Astrocyte (in vitro differentiated cells and primary cell): ENCODE data around the gene RAB3D. TPM values are rescaled to one million over a fixed set of nuclear protein-coding genes. Genes with fewer than 3 reads are reported as not detected.
"Not testable (repeated sequence)": the region's sequence is repeated elsewhere in the genome, so short reads cannot be mapped to it uniquely, and the experiment has no call there.

Experiments used
- DNase-seq: peaks from one replicate; pipeline ENCODE4 v3.0.0-alpha.2; 2010; ENCODE audit warnings: low read depth
- FAIRE-seq: peaks from 2 replicates; lab custom pipeline; 2011; peaks lifted over from hg19 to GRCh38; lab: Jason Lieb, UNC
- H2AFZ ChIP-seq: 2 replicates; pipeline ENCODE4 v1.6.0; 2012; ENCODE audit warnings: low read depth, low read length, inconsistent platforms
- H3K27ac ChIP-seq: 2 replicates; pipeline ENCODE4 v1.5.1; 2011; ENCODE audit warnings: low read depth, low read length, inconsistent platforms
- H3K27me3 ChIP-seq: 2 replicates; pipeline ENCODE4 v1.6.0; 2011; ENCODE audit warnings: low read length, inconsistent platforms; ENCODE audit not compliant: insufficient read depth
- H3K36me3 ChIP-seq: 2 replicates; pipeline ENCODE4 v1.5.1; 2011; ENCODE audit warnings: low read length, inconsistent platforms; ENCODE audit not compliant: insufficient read depth
- H3K4me1 ChIP-seq: 2 replicates; pipeline ENCODE4 v1.5.1; 2011; ENCODE audit warnings: low read length, inconsistent platforms; ENCODE audit not compliant: insufficient read depth
- H3K4me2 ChIP-seq: 2 replicates; pipeline ENCODE4 v1.6.0; 2012; ENCODE audit warnings: low read length, inconsistent platforms
- H3K4me3 ChIP-seq: 2 replicates; pipeline ENCODE4 v1.5.1; 2011; ENCODE audit warnings: low read depth, mild to moderate bottlenecking, low read length, inconsistent platforms; ENCODE audit not compliant: insufficient read depth
- H3K79me2 ChIP-seq: 2 replicates; pipeline ENCODE4 v1.6.0; 2012; ENCODE audit warnings: mild to moderate bottlenecking, low read length, inconsistent platforms; ENCODE audit not compliant: insufficient read depth
- H3K9ac ChIP-seq: 2 replicates; pipeline ENCODE4 v1.6.0; 2012; ENCODE audit warnings: mild to moderate bottlenecking, low read length, inconsistent platforms
- H3K9me3 ChIP-seq: 2 replicates; pipeline ENCODE4 v1.5.1; 2012; ENCODE audit warnings: low read depth, mild to moderate bottlenecking, low read length, inconsistent platforms; ENCODE audit not compliant: insufficient read depth
- H4K20me1 ChIP-seq: 2 replicates; pipeline ENCODE4 v1.6.0; 2012; ENCODE audit warnings: low read length, inconsistent platforms; ENCODE audit not compliant: insufficient read depth
- H3K27ac Mint-ChIP-seq: one replicate; pipeline ENCODE4 v1.8.0; 2021; ENCODE audit warnings: mild to moderate bottlenecking, mixed read lengths; ENCODE audit not compliant: unreplicated experiment
- H3K27me3 Mint-ChIP-seq: one replicate; pipeline ENCODE4 v1.8.0; 2021; ENCODE audit warnings: low read depth, mixed read lengths; ENCODE audit not compliant: unreplicated experiment
- H3K36me3 Mint-ChIP-seq: one replicate; pipeline ENCODE4 v1.8.0; 2021; ENCODE audit warnings: low read depth, mixed read lengths; ENCODE audit not compliant: unreplicated experiment
- H3K4me1 Mint-ChIP-seq: one replicate; pipeline ENCODE4 v1.8.0; 2021; ENCODE audit warnings: low read depth, mixed read lengths; ENCODE audit not compliant: unreplicated experiment
- H3K4me3 Mint-ChIP-seq: one replicate; pipeline ENCODE4 v1.8.0; 2021; ENCODE audit warnings: mild to moderate bottlenecking, moderate library complexity, mixed read lengths; ENCODE audit not compliant: unreplicated experiment
- H3K9me3 Mint-ChIP-seq: one replicate; pipeline ENCODE4 v1.8.0; 2021; ENCODE audit warnings: mild to moderate bottlenecking, mixed read lengths; ENCODE audit not compliant: unreplicated experiment
- CTCF ChIP-seq: IDR thresholded peaks from 2 replicates; pipeline ENCODE4 v1.5.1; 2011; ENCODE audit warnings: low read depth, mild to moderate bottlenecking, inconsistent platforms, low read length, moderate library complexity; ENCODE audit not compliant: insufficient read depth
- EZH2 ChIP-seq: IDR thresholded peaks from 2 replicates; pipeline ENCODE4 v1.6.1; 2012; ENCODE audit warnings: mild to moderate bottlenecking, low read length, inconsistent platforms; ENCODE audit not compliant: insufficient read depth
- total RNA-seq: library from RNA; stranded (reverse); gene quantifications from 2 replicates; pipeline ENCODE4 v1.2.1, GENCODE V29; 2021

Gene RAB3D
- total RNA-seq, 1 donor from 2014 or later: 14.4 TPM

GRCh38 chr19:11345122-11345803, 5.8 kb upstream of the RAB3D start:
- Histone ChIP-seq H4K20me1 (peaks cover 8% of the 10 kb centered on the region), H3K27me3 (no peaks in the 10 kb centered on the region), H3K4me3 (peak overlapping the region; percentile 88), H3K9ac (peak overlapping the region; percentile 89), H3K4me2 (peak overlapping the region; percentile 86), H3K79me2 (peaks cover 2% of the 10 kb centered on the region), H3K4me1 (peaks cover 18% of the 10 kb centered on the region), H2AFZ (peak overlapping the region; percentile 86), H3K27ac (no peak overlapping the region), H3K9me3 (peaks cover 9% of the 10 kb centered on the region), H3K36me3 (no peaks in the 10 kb centered on the region)
- FAIRE-seq (no peak), DNase-seq (no peak)
- Mint-ChIP-seq H3K4me1 (peaks cover 9% of the 10 kb centered on the region), H3K27me3 (no peaks in the 10 kb centered on the region), H3K27ac (peak overlapping the region; percentile 89), H3K4me3 (peak overlapping the region; percentile 96), H3K36me3 (peaks cover 7% of the 10 kb centered on the region), H3K9me3 (peaks cover 5% of the 10 kb centered on the region)
- no peak for TF ChIP-seq EZH2
- no peak for TF ChIP-seq CTCF

- FAIRE-seq (no peak), DNase-seq (no peak)
- Histone ChIP-seq H3K4me1 (peaks cover 22% of the 10 kb centered on the region), H3K27me3 (no peaks in the 10 kb centered on the region), H3K36me3 (no peaks in the 10 kb centered on the region), H3K9me3 (no peaks in the 10 kb centered on the region), H3K4me3 (no peak overlapping the region), H4K20me1 (peaks cover 8% of the 10 kb centered on the region), H3K79me2 (peaks cover 2% of the 10 kb centered on the region), H3K27ac (no peak overlapping the region), H3K4me2 (no peak overlapping the region), H3K9ac (no peak overlapping the region), H2AFZ (no peak overlapping the region)
- Mint-ChIP-seq H3K36me3 (peaks cover 2% of the 10 kb centered on the region), H3K27ac (no peak overlapping the region), H3K4me1 (peaks cover 13% of the 10 kb centered on the region), H3K4me3 (no peak overlapping the region), H3K27me3 (no peaks in the 10 kb centered on the region), H3K9me3 (no peaks in the 10 kb centered on the region)
- no peak for TF ChIP-seq EZH2
- TF ChIP-seq CTCF: no peak
Observed at GRCh38 chr19:11342429-11342828, 3.0 kb upstream of the RAB3D start.

GRCh38 chr19:11340099-11340467, 626 bp upstream of the RAB3D start:
- H3K27ac ChIP-seq, H3K9me3 ChIP-seq, H3K27me3 ChIP-seq, H3K9me3 Mint-ChIP-seq, H4K20me1 ChIP-seq, H3K36me3 Mint-ChIP-seq, H3K4me1 Mint-ChIP-seq, H3K36me3 ChIP-seq, H3K79me2 ChIP-seq, H3K9ac ChIP-seq, FAIRE-seq, H3K4me3 ChIP-seq, DNase-seq, H2AFZ ChIP-seq, H3K27me3 Mint-ChIP-seq: not testable (repeated sequence)
- peaks cover 13% of the 10 kb centered on the region for H3K4me1 ChIP-seq
- peak overlapping the region; percentile 74 for H3K4me2 ChIP-seq
- Mint-ChIP-seq H3K27ac (peak overlapping the region; percentile 62), H3K4me3 (peak overlapping the region; percentile 81)
